H1 (cell line): ENCODE data around the gene TRAPPC2B. TPM values are rescaled to one million over a fixed set of nuclear protein-coding genes. Genes with fewer than 3 reads are reported as not detected.

ENCODE experiments used
- ASH2L ChIP-seq: fragments of 200-600, 300-600 bp; sonication (generic); IDR thresholded peaks from one replicate; pipeline ENCODE4 v1.7.1; 2017; ENCODE audit warnings: low read length
- CEBPB ChIP-seq: IDR thresholded peaks from 2 replicates; pipeline ENCODE4 v1.6.1; 2012; ENCODE audit warnings: low read depth, low read length
- CREB1 ChIP-seq: IDR thresholded peaks from 2 replicates; pipeline ENCODE4 v1.6.1; 2012; ENCODE audit warnings: inconsistent platforms
- CTBP2 ChIP-seq: IDR thresholded peaks from 2 replicates; pipeline ENCODE4 v1.7.0; 2011; ENCODE audit warnings: borderline replicate concordance, mild to moderate bottlenecking, moderate library complexity, mixed read lengths, low read length; ENCODE audit not compliant: insufficient read depth, insufficient read length
- EZH2 ChIP-seq: fragments of 200-600 bp; sonication (generic); IDR thresholded peaks from 2 replicates; pipeline ENCODE4 v1.7.1; 2012; ENCODE audit warnings: low read depth, mild to moderate bottlenecking, moderate library complexity, low read length, inconsistent platforms; ENCODE audit not compliant: severe bottlenecking
- GABPA ChIP-seq: IDR thresholded peaks from 2 replicates; pipeline ENCODE4 v1.6.1; 2011; ENCODE audit warnings: mild to moderate bottlenecking, low read length, moderate library complexity, borderline replicate concordance; ENCODE audit not compliant: insufficient read depth
- GTF2F1 ChIP-seq: IDR thresholded peaks from 2 replicates; pipeline ENCODE4 v1.6.1; 2012; ENCODE audit warnings: low read depth, low read length, improper control_type of control experiment, borderline replicate concordance
- JUND ChIP-seq: IDR thresholded peaks from 2 replicates; pipeline ENCODE4 v1.6.1; 2011; ENCODE audit warnings: mild to moderate bottlenecking, improper control_type of control experiment, low read length
- POLR2A ChIP-seq, 2 experiments: IDR thresholded peaks; 1 replicate in 1 of 2; 2 replicates in 1 of 2; pipeline ENCODE4 v1.6.1; 2011; ENCODE audit warnings: low read depth in 2 of 2, low read length in 2 of 2, mild to moderate bottlenecking in 2 of 2; ENCODE audit errors: control extremely low read depth in 1 of 2
- SIN3A ChIP-seq, 2 experiments: IDR thresholded peaks in 1 of 2; conservative IDR thresholded peaks in 1 of 2; 2 replicates each; pipeline ENCODE4 v1.6.1; 2011 to 2012; ENCODE audit warnings: low read length in 2 of 2, improper control_type of control experiment in 1 of 2, low read depth in 1 of 2, mild to moderate bottlenecking in 1 of 2
- SUZ12 ChIP-seq: fragments of 200-600 bp; sonication (generic); IDR thresholded peaks from 2 replicates; pipeline ENCODE4 v1.6.1; 2012; ENCODE audit warnings: mild to moderate bottlenecking, inconsistent platforms, low read length, moderate library complexity, mixed read lengths
- USF2 ChIP-seq: IDR thresholded peaks from 2 replicates; pipeline ENCODE4 v1.6.1; 2011; ENCODE audit warnings: low read length, improper control_type of control experiment
- polyA plus RNA-seq, 7 experiments: library from polyadenylated mRNA; depleted of rRNA in 3 of 7; stranded (reverse) in 5 of 7; unstranded in 2 of 7; fragments of >200 nt in 5 of 7; fragments of 200-250 nt in 2 of 7; gene quantifications; 1 replicate in 5 of 7; 2 replicates in 1 of 7; 4 replicates in 1 of 7; pipeline versions ENCODE4 v1.2.1 to v1.2.3, GENCODE V29; 2011 to 2013; ENCODE audit warnings: missing spikeins in 2 of 7, mixed read lengths in 2 of 7
- total RNA-seq: library from RNA; stranded (reverse); fragmentation: NEBNext Ultra II Directional; extraction: Animal tissue kit (Norgen Biotek cat#: 25700); gene quantifications from 2 replicates; pipeline ENCODE4 v1.2.1, GENCODE V29; 2021
- TF ChIP-seq, protein P1 (sequence below), 3 experiments: IDR thresholded peaks; 1 replicate in 2 of 3; 2 replicates in 1 of 3; pipeline versions ENCODE4 v1.5.1 to v1.6.1; 2011; ENCODE audit warnings: low read length in 3 of 3, mild to moderate bottlenecking in 3 of 3, inconsistent platforms in 2 of 3, low read depth in 1 of 3, moderate library complexity in 1 of 3; ENCODE audit not compliant: insufficient read depth in 1 of 3; ENCODE audit errors: control extremely low read depth in 1 of 3

The TRAPPC2B gene
- total and polyA plus RNA-seq, 2 of the 8 experiments (the other 6 are each of a cell fraction or from before 2014, with no cell fraction given), result 8.7 to 28.3 TPM

- TF ChIP-seq JUND (peak; percentile 81), USF2 (no peak), ASH2L (peak; percentile 82), POLR2A (IDR thresholded peaks at IDR 0.05; ENCODE audit: control extremely low read depth in 1 of 2, low read depth in 2 of 2, low read length in 2 of 2) (peak in 1 of 2 experiments; percentile 71; a peak in 1 of 3 replicates), GABPA (peak; percentile 90; the same call in 1 of the 2 replicates), GTF2F1 (no peak), SUZ12 (no peak), CTBP2 (peak; percentile 20), CEBPB (peak; percentile 91), CREB1 (peak; percentile 98), SIN3A (conservative IDR thresholded peaks at IDR 0.05 in 1 of 2, IDR thresholded peaks at IDR 0.05 in 1 of 2; ENCODE audit: low read depth in 1 of 2, low read length in 2 of 2) (peak; percentile 81 to 95; a peak in 2 of 4 replicates), EZH2 (no peak)
- TF ChIP-seq, protein P1, sequence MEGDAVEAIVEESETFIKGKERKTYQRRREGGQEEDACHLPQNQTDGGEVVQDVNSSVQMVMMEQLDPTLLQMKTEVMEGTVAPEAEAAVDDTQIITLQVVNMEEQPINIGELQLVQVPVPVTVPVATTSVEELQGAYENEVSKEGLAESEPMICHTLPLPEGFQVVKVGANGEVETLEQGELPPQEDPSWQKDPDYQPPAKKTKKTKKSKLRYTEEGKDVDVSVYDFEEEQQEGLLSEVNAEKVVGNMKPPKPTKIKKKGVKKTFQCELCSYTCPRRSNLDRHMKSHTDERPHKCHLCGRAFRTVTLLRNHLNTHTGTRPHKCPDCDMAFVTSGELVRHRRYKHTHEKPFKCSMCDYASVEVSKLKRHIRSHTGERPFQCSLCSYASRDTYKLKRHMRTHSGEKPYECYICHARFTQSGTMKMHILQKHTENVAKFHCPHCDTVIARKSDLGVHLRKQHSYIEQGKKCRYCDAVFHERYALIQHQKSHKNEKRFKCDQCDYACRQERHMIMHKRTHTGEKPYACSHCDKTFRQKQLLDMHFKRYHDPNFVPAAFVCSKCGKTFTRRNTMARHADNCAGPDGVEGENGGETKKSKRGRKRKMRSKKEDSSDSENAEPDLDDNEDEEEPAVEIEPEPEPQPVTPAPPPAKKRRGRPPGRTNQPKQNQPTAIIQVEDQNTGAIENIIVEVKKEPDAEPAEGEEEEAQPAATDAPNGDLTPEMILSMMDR (IDR thresholded peaks at IDR 0.05; ENCODE audit: control extremely low read depth in 1 of 3, insufficient read depth in 1 of 3, low read depth in 1 of 3, low read length in 3 of 3), result peak in 2 of 3 experiments; percentile 6 to 28; a peak in 3 of 4 replicates
Measured at GRCh38 chr19:57389730-57390598, 26.6 kb downstream of the TRAPPC2B start, which contains the start of gene ZNF548 (continued).
